Measurements from ENCODE around the gene USP36.
A peak's percentile ranks its signal among the peaks of the same experiment; 100 is the strongest.

The USP36 gene

DNA sequence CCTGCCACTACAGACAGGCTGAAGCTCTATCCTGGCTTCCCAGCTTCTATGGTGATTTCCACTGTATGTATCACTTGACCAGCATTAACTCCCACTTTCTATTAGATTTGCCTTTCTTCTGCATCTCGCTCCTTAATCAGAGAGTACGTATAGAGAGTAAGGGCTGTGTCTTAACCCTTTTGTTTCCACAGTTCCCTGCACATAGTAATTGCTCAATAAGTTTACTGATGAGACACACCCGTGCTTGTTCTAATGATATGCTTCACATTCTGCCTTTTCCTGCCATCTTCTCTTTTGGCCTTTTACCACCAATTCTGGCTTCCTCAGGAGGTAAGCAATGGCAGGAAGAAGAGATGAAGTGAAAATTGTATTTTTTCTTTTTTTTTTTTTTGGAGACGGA lies 20.6 kb upstream of the USP36 start:
- peaks cover 0 to 53% (median 18%) of the 10 kb centered on the region in 4 donors for H3K4me1 ChIP-seq
- H3K4me3 ChIP-seq = no peak overlapping the region
- H3K36me3 ChIP-seq = peaks cover 9 to 26% (median 20%) of the 10 kb centered on the region in 3 donors
- H3K9me3 ChIP-seq = no peaks in the 10 kb centered on the region
- H3K27ac ChIP-seq = peak overlapping the region; percentile 87 to 90
- DNase-seq = no peak
- intact Hi-C loops (cut with DNase I; ENCODE audit: low total_unique reads) = no loop called here
- H3K27me3 ChIP-seq = no peaks in the 10 kb centered on the region
- TF ChIP-seq CTCF (IDR thresholded peaks at IDR 0.05) = no peak

DNA sequence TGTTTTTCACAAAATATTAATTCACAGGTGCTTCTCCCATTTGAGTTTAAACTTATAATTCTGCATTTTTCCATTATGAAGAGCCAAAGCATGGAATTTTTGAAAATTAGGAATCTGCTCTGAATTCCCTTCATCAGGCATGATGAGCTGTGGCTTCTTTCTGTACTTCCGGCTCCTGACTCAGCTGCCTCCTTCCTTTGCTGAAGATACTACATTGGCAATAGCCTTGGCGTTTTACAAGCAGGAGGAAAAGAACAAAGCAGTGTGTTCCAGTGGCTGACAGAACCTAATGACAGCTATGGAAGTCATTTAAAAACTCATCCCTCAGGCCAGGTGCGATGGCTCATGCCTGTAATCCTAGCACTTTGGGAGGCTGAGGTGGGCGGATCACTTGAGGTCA lies 18.4 kb upstream of the USP36 start:
- no peak for TF ChIP-seq CTCF (IDR thresholded peaks at IDR 0.05)
- Histone ChIP-seq H3K27ac (peak overlapping the region; percentile 87 to 90), H3K9me3 (no peaks in the 10 kb centered on the region), H3K27me3 (no peaks in the 10 kb centered on the region), H3K4me1 (peaks cover 0 to 35% (median 12%) of the 10 kb centered on the region in 4 donors), H3K4me3 (no peak overlapping the region), H3K36me3 (peaks cover 27 to 42% (median 42%) of the 10 kb centered on the region in 3 donors)
- no peak for DNase-seq
- intact Hi-C loops (cut with DNase I; ENCODE audit: low total_unique reads) = no loop called here

DNA sequence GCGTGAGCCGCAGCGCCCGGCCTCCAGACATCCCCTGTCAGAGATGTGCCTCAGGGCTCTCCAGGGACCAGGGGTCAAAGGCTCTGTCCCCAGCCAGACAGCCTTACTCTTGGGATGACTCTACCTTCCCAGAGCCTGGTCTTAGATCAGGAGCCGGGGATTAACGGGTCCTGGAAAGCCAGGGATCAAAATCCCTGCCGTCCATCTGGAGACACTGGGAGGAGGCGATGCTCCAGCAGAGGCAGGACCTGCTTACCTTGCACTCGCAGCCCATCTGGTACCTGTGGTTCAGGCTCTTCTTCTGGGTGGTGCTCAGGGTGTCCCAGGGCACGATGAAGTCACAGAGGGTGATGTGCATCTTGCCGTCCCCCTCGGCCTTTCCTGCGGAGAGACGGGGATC lies 16.7 kb upstream of the USP36 start:
- no peaks in the 10 kb centered on the region for H3K9me3 ChIP-seq
- H3K27me3 ChIP-seq = no peaks in the 10 kb centered on the region
- no peak for TF ChIP-seq CTCF (IDR thresholded peaks at IDR 0.05)
- no peak overlapping the region for H3K27ac ChIP-seq
- no peak overlapping the region for H3K4me3 ChIP-seq
- peaks cover 0 to 18% (median 8%) of the 10 kb centered on the region in 4 donors for H3K4me1 ChIP-seq
- no peak for DNase-seq
- intact Hi-C loops (cut with DNase I; ENCODE audit: low total_unique reads) = no loop called here
- peaks cover 33 to 58% (median 58%) of the 10 kb centered on the region in 3 donors for H3K36me3 ChIP-seq

DNA sequence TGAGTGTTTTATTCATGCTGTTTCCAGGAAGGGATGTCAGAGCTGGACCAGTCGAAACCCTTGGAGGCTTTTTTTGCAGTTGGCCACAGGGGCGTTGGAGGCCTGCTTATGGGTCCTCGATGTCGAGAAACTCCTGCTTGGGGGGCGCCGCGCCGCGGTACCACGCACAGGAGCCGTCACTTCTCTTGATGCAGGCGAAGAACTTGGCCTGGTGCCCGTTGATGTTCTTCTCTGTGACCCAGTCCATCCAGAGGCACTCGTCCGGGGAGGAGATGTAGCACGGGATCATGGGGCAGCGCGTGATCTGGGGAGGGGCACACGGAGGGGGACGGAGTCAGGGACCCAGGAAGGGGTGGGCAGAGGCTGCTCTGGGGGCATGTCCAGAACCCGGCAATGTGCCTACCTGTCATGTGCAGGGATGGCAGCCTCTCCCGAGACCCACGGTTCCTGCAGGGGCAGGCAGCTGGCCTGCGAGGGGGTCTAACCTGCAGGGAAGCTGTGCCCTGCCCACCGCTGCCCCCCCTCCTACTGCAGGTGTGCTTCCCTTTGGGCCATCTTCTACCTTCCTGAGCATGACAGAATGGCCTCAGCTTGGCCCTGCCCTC lies 15.0 kb upstream of the USP36 start:
- intact Hi-C loops (cut with DNase I; ENCODE audit: low total_unique reads) = no loop called here
- TF ChIP-seq CTCF (IDR thresholded peaks at IDR 0.05) = no peak
- H3K27me3 ChIP-seq = no peaks in the 10 kb centered on the region
- no peak for DNase-seq
- H3K27ac ChIP-seq = no peak overlapping the region
- H3K4me1 ChIP-seq = peaks cover 0 to 2% (median 0%) of the 10 kb centered on the region in 4 donors
- H3K36me3 ChIP-seq = peaks cover 33 to 65% (median 61%) of the 10 kb centered on the region in 3 donors
- no peak overlapping the region for H3K4me3 ChIP-seq
- H3K9me3 ChIP-seq = no peaks in the 10 kb centered on the region

- TF ChIP-seq CTCF (IDR thresholded peaks at IDR 0.05) = no peak
- intact Hi-C loops (cut with DNase I; ENCODE audit: low total_unique reads) = no loop called here
- Histone ChIP-seq H3K4me3 (no peak overlapping the region), H3K9me3 (no peaks in the 10 kb centered on the region), H3K27ac (no peak overlapping the region), H3K36me3 (peaks cover 33 to 65% (median 61%) of the 10 kb centered on the region in 3 donors), H3K27me3 (no peaks in the 10 kb centered on the region), H3K4me1 (no peaks in the 10 kb centered on the region)
- no peak for DNase-seq
Observed at GRCh38 chr17:78854508-78854907, 13.9 kb upstream of the USP36 start.

All from tibial artery (tissue), 4 donors.